Measurements from ENCODE around the gene CIB2. TPM values are rescaled to one million over a fixed set of nuclear protein-coding genes. Genes with fewer than 3 reads are reported as not detected.

The CIB2 gene
- total RNA-seq, 2 donors from 2014 or later = 40.6 to 41.7 TPM

DNA sequence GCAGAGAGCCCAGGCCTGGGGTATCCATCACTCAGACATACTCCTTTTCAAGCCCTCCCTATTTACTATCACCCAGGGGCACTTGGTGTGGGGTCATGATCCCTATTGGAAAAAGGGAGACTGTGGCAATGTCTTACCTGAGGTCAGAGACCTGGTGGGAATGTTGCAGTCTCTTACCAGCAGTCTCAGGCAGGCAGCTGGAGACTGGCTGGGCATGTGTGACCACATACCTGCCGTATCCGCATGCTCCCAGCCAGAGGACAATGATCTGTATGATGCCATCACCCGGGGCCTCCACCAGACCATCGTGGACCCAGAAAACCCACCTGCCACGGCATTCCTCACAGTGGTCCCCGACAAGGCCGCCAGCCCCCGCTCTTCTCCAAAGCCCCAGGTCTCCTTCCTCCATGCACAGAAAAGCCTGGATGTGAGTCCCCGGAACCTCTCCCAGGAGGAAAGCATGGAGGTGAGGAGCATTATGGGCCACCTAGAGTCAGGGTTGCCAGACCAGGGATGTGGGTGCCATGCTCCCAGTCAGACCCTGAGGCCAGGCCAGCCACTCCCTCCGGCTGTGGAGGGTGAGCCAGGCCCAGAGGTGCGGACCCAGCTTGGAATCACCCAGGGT lies 33.0 kb downstream of the CIB2 start:
- no peaks in the 10 kb centered on the region for H3K36me3 Mint-ChIP-seq (ENCODE audit: low read depth)
- no peaks in the 10 kb centered on the region for H3K4me1 Mint-ChIP-seq
- H3K27ac ChIP-seq (ENCODE audit: low read depth, low read length) = no peak overlapping the region
- H3K27ac Mint-ChIP-seq = no peak overlapping the region
- no peak overlapping the region for H3K9ac ChIP-seq (ENCODE audit: extremely low read depth, low read length, poor library complexity, severe bottlenecking)
- TF ChIP-seq CTCF (conservative IDR thresholded peaks at IDR 0.05) = no peak
- H3K4me3 Mint-ChIP-seq = no peak overlapping the region
- no peak for DNase-seq
- H3K4me1 ChIP-seq (ENCODE audit: control insufficient read depth, insufficient read depth, low read length) = no peaks in the 10 kb centered on the region
- H3K9me3 Mint-ChIP-seq = no peaks in the 10 kb centered on the region
- H3K4me3 ChIP-seq (ENCODE audit: low read length) = no peak overlapping the region
- H3K27me3 ChIP-seq (ENCODE audit: control insufficient read depth, insufficient read depth, low read length, poor library complexity, severe bottlenecking) = peaks cover 11% of the 10 kb centered on the region
- H3K27me3 Mint-ChIP-seq (ENCODE audit: insufficient read depth) = peaks cover 9% of the 10 kb centered on the region
- H3K36me3 ChIP-seq (ENCODE audit: control insufficient read depth, insufficient read depth, low read length) = no peaks in the 10 kb centered on the region
- 89 to 90% methylated on average over 10 to 11 of the region's 11 CpGs for WGBS, 2 experiments (ENCODE audit: insufficient coverage in 1 of 2, insufficient read length in 1 of 2)
- H3K9me3 ChIP-seq (ENCODE audit: control insufficient read depth, low read length) = no peaks in the 10 kb centered on the region

GRCh38 chr15:78097667-78098066 lies 33.6 kb downstream of the CIB2 start:
- H3K4me3 Mint-ChIP-seq = no peak overlapping the region
- Histone ChIP-seq H3K9ac (ENCODE audit: extremely low read depth, low read length, poor library complexity, severe bottlenecking) (no peak overlapping the region), H3K36me3 (ENCODE audit: control insufficient read depth, insufficient read depth, low read length) (no peaks in the 10 kb centered on the region), H3K27me3 (ENCODE audit: control insufficient read depth, insufficient read depth, low read length, poor library complexity, severe bottlenecking) (peaks cover 11% of the 10 kb centered on the region), H3K4me1 (ENCODE audit: control insufficient read depth, insufficient read depth, low read length) (no peaks in the 10 kb centered on the region), H3K4me3 (ENCODE audit: low read length) (no peak overlapping the region), H3K9me3 (ENCODE audit: control insufficient read depth, low read length) (no peaks in the 10 kb centered on the region), H3K27ac (ENCODE audit: low read depth, low read length) (no peak overlapping the region)
- H3K36me3 Mint-ChIP-seq (ENCODE audit: low read depth) = no peaks in the 10 kb centered on the region
- WGBS, 2 experiments (ENCODE audit: insufficient coverage in 1 of 2, insufficient read length in 1 of 2) = 91% methylated on average over 9 of the region's 9 CpGs; no CpG with 5 or more reads in 1 of the 2 experiments
- H3K4me1 Mint-ChIP-seq = no peaks in the 10 kb centered on the region
- TF ChIP-seq CTCF (conservative IDR thresholded peaks at IDR 0.05) = no peak
- peaks cover 10% of the 10 kb centered on the region for H3K27me3 Mint-ChIP-seq (ENCODE audit: insufficient read depth)
- no peaks in the 10 kb centered on the region for H3K9me3 Mint-ChIP-seq
- DNase-seq = peak; percentile 48
- no peak overlapping the region for H3K27ac Mint-ChIP-seq

GRCh38 chr15:78093242-78094020 lies 37.8 kb downstream of the CIB2 start:
- H3K27me3 ChIP-seq (ENCODE audit: control insufficient read depth, insufficient read depth, low read length, poor library complexity, severe bottlenecking) = peaks cover 11% of the 10 kb centered on the region
- H3K27ac Mint-ChIP-seq = no peak overlapping the region
- H3K9ac ChIP-seq (ENCODE audit: extremely low read depth, low read length, poor library complexity, severe bottlenecking) = no peak overlapping the region
- H3K27me3 Mint-ChIP-seq (ENCODE audit: insufficient read depth) = peaks cover 21% of the 10 kb centered on the region
- no peaks in the 10 kb centered on the region for H3K9me3 ChIP-seq (ENCODE audit: control insufficient read depth, low read length)
- TF ChIP-seq CTCF (conservative IDR thresholded peaks at IDR 0.05) = no peak
- H3K4me3 Mint-ChIP-seq = no peak overlapping the region
- H3K9me3 Mint-ChIP-seq = no peaks in the 10 kb centered on the region
- H3K4me1 ChIP-seq (ENCODE audit: control insufficient read depth, insufficient read depth, low read length) = no peaks in the 10 kb centered on the region
- no peaks in the 10 kb centered on the region for H3K4me1 Mint-ChIP-seq
- H3K36me3 Mint-ChIP-seq (ENCODE audit: low read depth) = no peaks in the 10 kb centered on the region
- no peak for DNase-seq
- no peaks in the 10 kb centered on the region for H3K36me3 ChIP-seq (ENCODE audit: control insufficient read depth, insufficient read depth, low read length)
- no peak overlapping the region for H3K4me3 ChIP-seq (ENCODE audit: low read length)
- no peak overlapping the region for H3K27ac ChIP-seq (ENCODE audit: low read depth, low read length)
- WGBS, 2 experiments (ENCODE audit: insufficient coverage in 1 of 2, insufficient read length in 1 of 2) = 81 to 83% methylated on average over 2 to 5 of the region's 5 CpGs

All from endodermal cell (in vitro differentiated cells).